GM20000 (cell line): ENCODE measurements around the gene TMEM121B.

Experiments
- DNase-seq: peaks from one replicate; pipeline ENCODE4 v3.0.0; 2012; ENCODE audit warnings: low spot score
- CTCF ChIP-seq: IDR thresholded peaks from 2 replicates; pipeline ENCODE4 v1.5.1; 2012; ENCODE audit warnings: mild to moderate bottlenecking, control low read depth; ENCODE audit errors: extremely low read depth, missing control alignments

The TMEM121B gene

GRCh38 chr22:17121233-17122195, at the start of gene TMEM121B:
TMEM121B (minus strand) TSS chr22:17121360; CDS start chr22:17121127, 233 bp downstream.
- no peak for DNase-seq
- TF ChIP-seq CTCF, result no peak

GRCh38 chr22:17167486-17167885, 46.3 kb upstream of the TMEM121B start:
- DNase-seq, result no peak
- TF ChIP-seq CTCF, result no peak

- DNase-seq, result no peak
- no peak for TF ChIP-seq CTCF
Observed at GRCh38 chr22:17164392-17165024, 43.3 kb upstream of the TMEM121B start.

GRCh38 chr22:17162731-17163130, 41.6 kb upstream of the TMEM121B start:
- no peak for TF ChIP-seq CTCF
- DNase-seq, result no peak

- no peak for TF ChIP-seq CTCF
- DNase-seq, result no peak
Observed at GRCh38 chr22:17161991-17162390, 40.8 kb upstream of the TMEM121B start.

GRCh38 chr22:17159504-17159951, 38.4 kb upstream of the TMEM121B start:
- TF ChIP-seq CTCF, result no peak
- peak; percentile 57 for DNase-seq
